ENCODE data around the gene PLS3. TPM values are rescaled to one million over a fixed set of nuclear protein-coding genes. Genes with fewer than 3 reads are reported as not detected.

PLS3 gene
- total RNA-seq, 1 experiment from 2014 or later, result 147 TPM

- H3K4me3 Mint-ChIP-seq (ENCODE audit: unreplicated experiment), result no peak overlapping the region
- BruUV-seq (replicated peaks), result no TSS peak
- DNase-seq (ENCODE audit: unreplicated experiment), result no peak
- no peaks in the 10 kb centered on the region for H3K9me3 Mint-ChIP-seq (ENCODE audit: unreplicated experiment)
- H3K4me1 Mint-ChIP-seq (ENCODE audit: insufficient read depth, unreplicated experiment), result no peaks in the 10 kb centered on the region
- POLR2A ChIA-PET, result no interaction called here
- CTCF ChIA-PET, result interaction anchor here (0.6 to 0.7 kb wide), 4 partner anchors 38 to 1652 kb away, joined by 3 to 4 read pairs (median 3); no protein-coding TSS in a partner anchor
- H3K27me3 Mint-ChIP-seq (ENCODE audit: insufficient read depth, unreplicated experiment), result peaks cover 45% of the 10 kb centered on the region
- no peak for TF ChIP-seq CTCF (IDR thresholded peaks at IDR 0.05; ENCODE audit: unreplicated experiment)
- no peaks in the 10 kb centered on the region for H3K36me3 Mint-ChIP-seq (ENCODE audit: insufficient read depth, unreplicated experiment)
- intact Hi-C loops (cut with micrococcal nuclease), result no loop called here
- H3K27ac Mint-ChIP-seq (ENCODE audit: low read depth, unreplicated experiment), result no peak overlapping the region
Measured at GRCh38 chrX:115697806-115698205, 136.8 kb downstream of the PLS3 start.
